Type B pancreatic cell (in vitro differentiated cells): ENCODE data around the gene ANKS1A. TPM values are rescaled to one million over a fixed set of nuclear protein-coding genes. Genes with fewer than 3 reads are reported as not detected.
A peak's percentile ranks its signal among the peaks of the same experiment; 100 is the strongest.

ENCODE experiments used
- DNase-seq: peaks from one replicate; pipeline ENCODE4 v3.0.0; 2021; ENCODE audit warnings: mixed read lengths; ENCODE audit not compliant: unreplicated experiment; ENCODE audit errors: extremely low spot score
- H3K27ac Mint-ChIP-seq: 2 replicates; pipeline ENCODE4 v1.8.0; 2021; ENCODE audit warnings: mild to moderate bottlenecking, mixed read lengths
- H3K27me3 Mint-ChIP-seq: 2 replicates; pipeline ENCODE4 v1.8.0; 2021; ENCODE audit warnings: mixed read lengths
- H3K36me3 Mint-ChIP-seq: 2 replicates; pipeline ENCODE4 v1.8.0; 2021; ENCODE audit warnings: mixed read lengths
- H3K4me1 Mint-ChIP-seq: one replicate; pipeline ENCODE4 v1.8.0; 2021; ENCODE audit warnings: mixed read lengths; ENCODE audit not compliant: unreplicated experiment
- H3K4me3 Mint-ChIP-seq: 2 replicates; pipeline ENCODE4 v1.8.0; 2021; ENCODE audit warnings: mild to moderate bottlenecking, mixed read lengths
- H3K9me3 Mint-ChIP-seq: 2 replicates; pipeline ENCODE4 v1.8.0; 2021; ENCODE audit warnings: mixed read lengths
- CTCF ChIP-seq: fragments of 200-600 bp; sonication (generic); conservative IDR thresholded peaks from 2 replicates; pipeline ENCODE4 v1.5.0; 2021; ENCODE audit warnings: antibody characterized with exemption, mild to moderate bottlenecking
- total RNA-seq: library from RNA; stranded (reverse); gene quantifications from 2 replicates; pipeline ENCODE4 v1.2.1, GENCODE V29; 2021; ENCODE audit warnings: low replicate concordance

ANKS1A gene
- total RNA-seq, 1 donor from 2014 or later: 28.0 TPM

- no peak overlapping the region for H3K27ac Mint-ChIP-seq
- peaks cover 6% of the 10 kb centered on the region for H3K9me3 Mint-ChIP-seq
- no peaks in the 10 kb centered on the region for H3K27me3 Mint-ChIP-seq
- H3K4me1 Mint-ChIP-seq: peaks cover 5% of the 10 kb centered on the region
- no peak for DNase-seq
- TF ChIP-seq CTCF: no peak
- H3K4me3 Mint-ChIP-seq: no peak overlapping the region
- peaks cover 10% of the 10 kb centered on the region for H3K36me3 Mint-ChIP-seq
These were observed 52.4 kb downstream of the ANKS1A start for GRCh38 chr6:34941421-34941820.

GRCh38 chr6:34945317-34945716 is 56.3 kb downstream of the ANKS1A start:
- H3K4me3 Mint-ChIP-seq: no peak overlapping the region
- no peaks in the 10 kb centered on the region for H3K27me3 Mint-ChIP-seq
- H3K36me3 Mint-ChIP-seq: peaks cover 16% of the 10 kb centered on the region
- peaks cover 9% of the 10 kb centered on the region for H3K4me1 Mint-ChIP-seq
- no peak overlapping the region for H3K27ac Mint-ChIP-seq
- DNase-seq: no peak
- peaks cover 11% of the 10 kb centered on the region for H3K9me3 Mint-ChIP-seq
- TF ChIP-seq CTCF: no peak

- Mint-ChIP-seq H3K27ac (no peak overlapping the region), H3K4me3 (no peak overlapping the region), H3K9me3 (peaks cover 11% of the 10 kb centered on the region), H3K27me3 (no peaks in the 10 kb centered on the region), H3K4me1 (peaks cover 24% of the 10 kb centered on the region), H3K36me3 (peaks cover 14% of the 10 kb centered on the region)
- no peak for TF ChIP-seq CTCF
- DNase-seq: no peak
These were observed 58.5 kb downstream of the ANKS1A start for GRCh38 chr6:34947561-34947960.

GRCh38 chr6:34949636-34950035 is 60.6 kb downstream of the ANKS1A start:
- peaks cover 9% of the 10 kb centered on the region for H3K36me3 Mint-ChIP-seq
- H3K27me3 Mint-ChIP-seq: no peaks in the 10 kb centered on the region
- no peak for TF ChIP-seq CTCF
- H3K4me1 Mint-ChIP-seq: peaks cover 33% of the 10 kb centered on the region
- peaks cover 6% of the 10 kb centered on the region for H3K9me3 Mint-ChIP-seq
- H3K27ac Mint-ChIP-seq: peak overlapping the region; percentile 96
- H3K4me3 Mint-ChIP-seq: no peak overlapping the region
- no peak for DNase-seq

GRCh38 chr6:34950849-34951248 is 61.8 kb downstream of the ANKS1A start:
- Mint-ChIP-seq H3K36me3 (peaks cover 7% of the 10 kb centered on the region), H3K27me3 (no peaks in the 10 kb centered on the region), H3K4me3 (peak overlapping the region; percentile 58), H3K27ac (peak overlapping the region; percentile 96), H3K4me1 (peaks cover 33% of the 10 kb centered on the region), H3K9me3 (peaks cover 4% of the 10 kb centered on the region)
- no peak for TF ChIP-seq CTCF
- DNase-seq: no peak

GRCh38 chr6:34951731-34952130 is 62.7 kb downstream of the ANKS1A start:
- peak overlapping the region; percentile 81 for H3K27ac Mint-ChIP-seq
- H3K4me1 Mint-ChIP-seq: peaks cover 33% of the 10 kb centered on the region

More at GRCh38 chr6:34951731-34952130, 62.7 kb downstream of the ANKS1A start:
- no peaks in the 10 kb centered on the region for H3K27me3 Mint-ChIP-seq
- H3K4me3 Mint-ChIP-seq: peak overlapping the region; percentile 16
- peaks cover 4% of the 10 kb centered on the region for H3K9me3 Mint-ChIP-seq
- peaks cover 7% of the 10 kb centered on the region for H3K36me3 Mint-ChIP-seq
- no peak for DNase-seq
- no peak for TF ChIP-seq CTCF
